HepG2 (cell line): ENCODE results near the gene NEU4. TPM values are rescaled to one million over a fixed set of nuclear protein-coding genes. Genes with fewer than 3 reads are reported as not detected.

Source experiments
- ADNP ChIP-seq: sonication (generic); formaldehyde crosslinking; IDR thresholded peaks from 2 replicates; pipeline ENCODE4 v1.4.0; 2020; ENCODE audit warnings: missing genetic modification reagents
- AKAP8 ChIP-seq: sonication (generic); formaldehyde crosslinking; IDR thresholded peaks from 2 replicates; pipeline ENCODE4 v1.5.1; 2020; ENCODE audit warnings: mild to moderate bottlenecking, missing genetic modification reagents
- ARID4A ChIP-seq: sonication (generic); formaldehyde crosslinking; IDR thresholded peaks from 2 replicates; pipeline ENCODE4 v1.5.0; 2020; ENCODE audit warnings: mild to moderate bottlenecking, missing genetic modification reagents, borderline replicate concordance
- CEBPB ChIP-seq: IDR thresholded peaks from 2 replicates; pipeline ENCODE4 v1.6.1; 2011; ENCODE audit warnings: low read depth, low read length, improper control_type of control experiment, borderline replicate concordance
- ESRRA ChIP-seq: sonication (generic); formaldehyde crosslinking; IDR thresholded peaks from 2 replicates; pipeline ENCODE4 v1.5.1; 2020; ENCODE audit warnings: mild to moderate bottlenecking, low read depth, missing genetic modification reagents
- FOXA3 ChIP-seq: IDR thresholded peaks from 2 replicates; pipeline ENCODE4 v1.6.1; 2016; ENCODE audit warnings: missing genetic modification reagents, missing compliant biosample characterization
- MYPOP ChIP-seq: sonication (generic); formaldehyde crosslinking; IDR thresholded peaks from 2 replicates; pipeline ENCODE4 v1.8.1; 2023; ENCODE audit warnings: mild to moderate bottlenecking, moderate library complexity, missing genetic modification reagents
- PCBP1 ChIP-seq: fragments of 200-400 bp; formaldehyde crosslinking; IDR thresholded peaks from 2 replicates; pipeline ENCODE4 v1.6.1; 2017; ENCODE audit warnings: mild to moderate bottlenecking, low read depth, low read length, borderline replicate concordance
- PCBP2 ChIP-seq: fragments of 200-400 bp; formaldehyde crosslinking; optimal IDR thresholded peaks from 2 replicates; pipeline ENCODE3; 2018; ENCODE audit warnings: low read length, low read depth; ENCODE audit not compliant: poor library complexity, severe bottlenecking
- RFX1 ChIP-seq: fragments of 450-650 bp; IDR thresholded peaks from 2 replicates; pipeline ENCODE4 v1.6.1; 2017
- SP1 ChIP-seq, 2 experiments: fragments of 450-650 bp in 1 of 2; sonication (generic) in 1 of 2; formaldehyde crosslinking in 1 of 2; IDR thresholded peaks; 2 replicates each; pipeline versions ENCODE4 v1.4.0 to v1.6.1; 2016 to 2020; ENCODE audit warnings: missing genetic modification reagents in 1 of 2
- TAF1 ChIP-seq: sonication (generic); formaldehyde crosslinking; IDR thresholded peaks from 2 replicates; pipeline ENCODE4 v1.4.0; 2020; ENCODE audit warnings: missing genetic modification reagents
- TBP ChIP-seq: sonication (generic); formaldehyde crosslinking; IDR thresholded peaks from 2 replicates; pipeline ENCODE4 v1.5.0; 2020; ENCODE audit warnings: missing genetic modification reagents
- USF2 ChIP-seq, 2 experiments: sonication (generic) in 1 of 2; formaldehyde crosslinking in 1 of 2; IDR thresholded peaks; 2 replicates each; pipeline versions ENCODE4 v1.5.1 to v1.6.1; 2011 to 2020; ENCODE audit warnings: borderline replicate concordance in 1 of 2, low read depth in 1 of 2, low read length in 1 of 2, mild to moderate bottlenecking in 1 of 2, missing genetic modification reagents in 1 of 2, moderate library complexity in 1 of 2
- ZBTB33 ChIP-seq: sonication (generic); formaldehyde crosslinking; IDR thresholded peaks from 2 replicates; pipeline ENCODE4 v1.4.0; 2020; ENCODE audit warnings: missing genetic modification reagents
- ZNF124 ChIP-seq: sonication (generic); formaldehyde crosslinking; IDR thresholded peaks from 2 replicates; pipeline ENCODE4 v1.4.0; 2020; ENCODE audit warnings: missing genetic modification reagents
- ZNF550 ChIP-seq: sonication (generic); formaldehyde crosslinking; IDR thresholded peaks from 2 replicates; pipeline ENCODE4 v1.4.0; 2020; ENCODE audit warnings: mild to moderate bottlenecking, missing genetic modification reagents, borderline replicate concordance
- ZNF780A ChIP-seq: sonication (generic); formaldehyde crosslinking; IDR thresholded peaks from 2 replicates; pipeline ENCODE4 v1.8.0; 2022; ENCODE audit warnings: mild to moderate bottlenecking, missing genetic modification reagents, moderate library complexity
- polyA plus RNA-seq, 8 experiments: library from polyadenylated mRNA; depleted of rRNA in 3 of 8; stranded (reverse) in 7 of 8; unstranded in 1 of 8; fragments of >200 nt; fragmentation: Illumina TruSeq in 4 of 8; extraction: Trizol in 4 of 8; gene quantifications; 2 replicates each; pipeline versions ENCODE4 v1.2.1 to v1.2.3, GENCODE V29; 2011 to 2016; ENCODE audit warnings: low read depth in 4 of 8, missing spikeins in 1 of 8, mixed read lengths in 1 of 8; ENCODE audit not compliant: insufficient read depth in 1 of 8
- total RNA-seq, 5 experiments: library from RNA; depleted of rRNA; stranded (reverse); fragments of >200 nt; fragmentation: Illumina TruSeq; extraction: Trizol; gene quantifications; 2 replicates each; pipeline ENCODE4 v1.2.3, GENCODE V29; 2016; ENCODE audit warnings: low read depth in 1 of 5

The NEU4 gene
- total and polyA plus RNA-seq, 2 of the 13 experiments (the other 11 are each of a cell fraction or from before 2014, with no cell fraction given) = 53.5 to 107 TPM

- TF ChIP-seq MYPOP (CRISPR knock-in tag) = no peak
- TF ChIP-seq ESRRA (CRISPR knock-in tag) = no peak
- TF ChIP-seq ZNF780A = no peak
- no peak for TF ChIP-seq ZNF124
- TF ChIP-seq PCBP1 = peak; percentile 91; the same call in 1 of the 2 replicates
- TF ChIP-seq SP1 (IDR thresholded peaks at IDR 0.05) = no peak
- 0 out of 2 replicates have a peak, but pooled peaks have one; percentile 23 for TF ChIP-seq SP1 (CRISPR knock-in tag; IDR thresholded peaks at IDR 0.05)
- no peak for TF ChIP-seq TBP (CRISPR knock-in tag)
- no peak for TF ChIP-seq AKAP8 (CRISPR knock-in tag)
- TF ChIP-seq ADNP (CRISPR knock-in tag) = 0 out of 2 replicates have a peak, but pooled peaks have one; percentile 71
- TF ChIP-seq TAF1 = no peak
- TF ChIP-seq FOXA3 (CRISPR knock-in tag) = no peak
- no peak for TF ChIP-seq ZNF550 (CRISPR knock-in tag)
- no peak for TF ChIP-seq PCBP2
- no peak for TF ChIP-seq USF2 (IDR thresholded peaks at IDR 0.05; ENCODE audit: low read depth, low read length)
- no peak for TF ChIP-seq USF2 (CRISPR knock-in tag; IDR thresholded peaks at IDR 0.05; ENCODE audit: borderline replicate concordance)
- TF ChIP-seq ARID4A (CRISPR knock-in tag) = 0 out of 2 replicates have a peak, but pooled peaks have one; percentile 37
- TF ChIP-seq RFX1 = no peak
- TF ChIP-seq CEBPB = peak; percentile 77
- 0 out of 2 replicates have a peak, but pooled peaks have one; percentile 54 for TF ChIP-seq ZBTB33
These were observed 48.7 kb upstream of the NEU4 start (continued) for GRCh38 chr2:241760301-241760771.
